K562 (cell line): ENCODE results near the gene SACM1L. TPM values are rescaled to one million over a fixed set of nuclear protein-coding genes. Genes with fewer than 3 reads are reported as not detected.
A peak's percentile ranks its signal among the peaks of the same experiment; 100 is the strongest.

Source experiments
- BMI1 ChIP-seq: fragments of 150-350 bp; IDR thresholded peaks from 2 replicates; pipeline ENCODE4 v1.6.1; 2014; ENCODE audit warnings: low read length
- C11orf30 ChIP-seq: fragments of 450-650 bp; IDR thresholded peaks from 2 replicates; pipeline ENCODE4 v1.6.1; 2016; ENCODE audit warnings: low read depth, mild to moderate bottlenecking
- SNIP1 ChIP-seq: fragments of 450-650 bp; IDR thresholded peaks from 2 replicates; pipeline ENCODE4 v1.7.1; 2017; ENCODE audit warnings: low read depth, mild to moderate bottlenecking
- ZNF217 ChIP-seq: sonication (generic); formaldehyde crosslinking; IDR thresholded peaks from 2 replicates; pipeline ENCODE4 v1.8.0; 2022; ENCODE audit warnings: mild to moderate bottlenecking, missing genetic modification reagents
- polyA plus RNA-seq, 8 experiments: library from polyadenylated mRNA; depleted of rRNA in 4 of 8; stranded (reverse) in 5 of 8; unstranded in 3 of 8; fragments of >200 nt; fragmentation: Nextera tagmentation in 2 of 8; fragmentation: Illumina TruSeq in 1 of 8; extraction: Ambion mirVana in 2 of 8; extraction: Trizol in 1 of 8; gene quantifications; 2 replicates each; pipeline versions ENCODE4 v1.2.1 to v1.2.3, GENCODE V29; 2011 to 2014; ENCODE audit warnings: inconsistent platforms in 1 of 8, missing spikeins in 1 of 8
- total RNA-seq, 7 experiments: library from RNA; depleted of rRNA in 6 of 7; stranded (reverse); fragments of >200 nt in 6 of 7; fragmentation: Illumina TruSeq in 2 of 7; extraction: Trizol in 2 of 7; gene quantifications; 2 replicates each; pipeline versions ENCODE4 v1.2.1 to v1.2.3, GENCODE V29; 2011 to 2021; ENCODE audit warnings: low replicate concordance in 1 of 7
- TF ChIP-seq, protein P1 (sequence below), 2 experiments: IDR thresholded peaks; 2 replicates each; pipeline ENCODE4 v1.6.1; 2012; ENCODE audit warnings: improper control_type of control experiment in 2 of 2, low read depth in 2 of 2, low read length in 2 of 2, borderline replicate concordance in 1 of 2
- TF ChIP-seq, protein P2 (sequence below): fragments of 250-450 bp; sonication (Bioruptor Pico); IDR thresholded peaks from 2 replicates; pipeline ENCODE4 v1.5.0; 2020; ENCODE audit warnings: mild to moderate bottlenecking, borderline replicate concordance
- TF ChIP-seq, protein P3 (sequence below): fragments of 450-650 bp; IDR thresholded peaks from 2 replicates; pipeline ENCODE4 v1.6.1; 2017; ENCODE audit warnings: antibody characterized with exemption, mild to moderate bottlenecking

Gene SACM1L
- total and polyA plus RNA-seq, 9 of the 15 experiments (the other 6 are each of a cell fraction or from before 2014, with no cell fraction given), result 25.7 to 67.2 (median 40.3) TPM

DNA sequence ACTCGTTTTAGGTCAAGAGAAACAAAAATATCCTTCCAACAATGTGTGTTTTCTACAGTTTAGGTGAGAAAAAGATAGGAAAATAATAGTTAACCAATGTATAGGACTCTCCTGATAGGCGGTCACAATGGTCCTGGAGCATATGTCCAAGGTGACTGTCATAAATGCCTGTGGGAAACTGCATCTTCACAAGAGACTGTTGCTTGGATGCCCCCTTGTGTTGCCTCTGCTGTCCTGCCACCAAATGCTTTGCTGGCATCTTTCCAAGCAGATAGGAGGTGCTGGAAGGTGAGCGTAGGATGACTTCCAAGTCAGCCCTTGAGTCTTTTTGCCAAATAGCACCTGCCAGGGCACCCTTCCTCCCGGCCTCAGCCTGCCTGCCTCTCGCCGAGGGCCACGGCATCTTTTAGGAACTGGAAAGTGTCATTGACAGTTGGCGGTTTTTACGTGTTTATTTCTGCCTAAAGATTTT is 24.1 kb upstream of the SACM1L start (continued):
- TF ChIP-seq, protein P1, sequence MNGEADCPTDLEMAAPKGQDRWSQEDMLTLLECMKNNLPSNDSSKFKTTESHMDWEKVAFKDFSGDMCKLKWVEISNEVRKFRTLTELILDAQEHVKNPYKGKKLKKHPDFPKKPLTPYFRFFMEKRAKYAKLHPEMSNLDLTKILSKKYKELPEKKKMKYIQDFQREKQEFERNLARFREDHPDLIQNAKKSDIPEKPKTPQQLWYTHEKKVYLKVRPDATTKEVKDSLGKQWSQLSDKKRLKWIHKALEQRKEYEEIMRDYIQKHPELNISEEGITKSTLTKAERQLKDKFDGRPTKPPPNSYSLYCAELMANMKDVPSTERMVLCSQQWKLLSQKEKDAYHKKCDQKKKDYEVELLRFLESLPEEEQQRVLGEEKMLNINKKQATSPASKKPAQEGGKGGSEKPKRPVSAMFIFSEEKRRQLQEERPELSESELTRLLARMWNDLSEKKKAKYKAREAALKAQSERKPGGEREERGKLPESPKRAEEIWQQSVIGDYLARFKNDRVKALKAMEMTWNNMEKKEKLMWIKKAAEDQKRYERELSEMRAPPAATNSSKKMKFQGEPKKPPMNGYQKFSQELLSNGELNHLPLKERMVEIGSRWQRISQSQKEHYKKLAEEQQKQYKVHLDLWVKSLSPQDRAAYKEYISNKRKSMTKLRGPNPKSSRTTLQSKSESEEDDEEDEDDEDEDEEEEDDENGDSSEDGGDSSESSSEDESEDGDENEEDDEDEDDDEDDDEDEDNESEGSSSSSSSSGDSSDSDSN (IDR thresholded peaks at IDR 0.05; ENCODE audit: borderline replicate concordance in 1 of 2, low read depth in 2 of 2, low read length in 2 of 2), result no peak
- TF ChIP-seq ZNF217 (no peak), BMI1 (no peak), C11orf30 (peak; percentile 39; the same call in 1 of the 2 replicates), SNIP1 (no peak)
- TF ChIP-seq, protein P2, sequence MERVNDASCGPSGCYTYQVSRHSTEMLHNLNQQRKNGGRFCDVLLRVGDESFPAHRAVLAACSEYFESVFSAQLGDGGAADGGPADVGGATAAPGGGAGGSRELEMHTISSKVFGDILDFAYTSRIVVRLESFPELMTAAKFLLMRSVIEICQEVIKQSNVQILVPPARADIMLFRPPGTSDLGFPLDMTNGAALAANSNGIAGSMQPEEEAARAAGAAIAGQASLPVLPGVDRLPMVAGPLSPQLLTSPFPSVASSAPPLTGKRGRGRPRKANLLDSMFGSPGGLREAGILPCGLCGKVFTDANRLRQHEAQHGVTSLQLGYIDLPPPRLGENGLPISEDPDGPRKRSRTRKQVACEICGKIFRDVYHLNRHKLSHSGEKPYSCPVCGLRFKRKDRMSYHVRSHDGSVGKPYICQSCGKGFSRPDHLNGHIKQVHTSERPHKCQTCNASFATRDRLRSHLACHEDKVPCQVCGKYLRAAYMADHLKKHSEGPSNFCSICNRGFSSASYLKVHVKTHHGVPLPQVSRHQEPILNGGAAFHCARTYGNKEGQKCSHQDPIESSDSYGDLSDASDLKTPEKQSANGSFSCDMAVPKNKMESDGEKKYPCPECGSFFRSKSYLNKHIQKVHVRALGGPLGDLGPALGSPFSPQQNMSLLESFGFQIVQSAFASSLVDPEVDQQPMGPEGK, result no peak
- TF ChIP-seq, protein P3, sequence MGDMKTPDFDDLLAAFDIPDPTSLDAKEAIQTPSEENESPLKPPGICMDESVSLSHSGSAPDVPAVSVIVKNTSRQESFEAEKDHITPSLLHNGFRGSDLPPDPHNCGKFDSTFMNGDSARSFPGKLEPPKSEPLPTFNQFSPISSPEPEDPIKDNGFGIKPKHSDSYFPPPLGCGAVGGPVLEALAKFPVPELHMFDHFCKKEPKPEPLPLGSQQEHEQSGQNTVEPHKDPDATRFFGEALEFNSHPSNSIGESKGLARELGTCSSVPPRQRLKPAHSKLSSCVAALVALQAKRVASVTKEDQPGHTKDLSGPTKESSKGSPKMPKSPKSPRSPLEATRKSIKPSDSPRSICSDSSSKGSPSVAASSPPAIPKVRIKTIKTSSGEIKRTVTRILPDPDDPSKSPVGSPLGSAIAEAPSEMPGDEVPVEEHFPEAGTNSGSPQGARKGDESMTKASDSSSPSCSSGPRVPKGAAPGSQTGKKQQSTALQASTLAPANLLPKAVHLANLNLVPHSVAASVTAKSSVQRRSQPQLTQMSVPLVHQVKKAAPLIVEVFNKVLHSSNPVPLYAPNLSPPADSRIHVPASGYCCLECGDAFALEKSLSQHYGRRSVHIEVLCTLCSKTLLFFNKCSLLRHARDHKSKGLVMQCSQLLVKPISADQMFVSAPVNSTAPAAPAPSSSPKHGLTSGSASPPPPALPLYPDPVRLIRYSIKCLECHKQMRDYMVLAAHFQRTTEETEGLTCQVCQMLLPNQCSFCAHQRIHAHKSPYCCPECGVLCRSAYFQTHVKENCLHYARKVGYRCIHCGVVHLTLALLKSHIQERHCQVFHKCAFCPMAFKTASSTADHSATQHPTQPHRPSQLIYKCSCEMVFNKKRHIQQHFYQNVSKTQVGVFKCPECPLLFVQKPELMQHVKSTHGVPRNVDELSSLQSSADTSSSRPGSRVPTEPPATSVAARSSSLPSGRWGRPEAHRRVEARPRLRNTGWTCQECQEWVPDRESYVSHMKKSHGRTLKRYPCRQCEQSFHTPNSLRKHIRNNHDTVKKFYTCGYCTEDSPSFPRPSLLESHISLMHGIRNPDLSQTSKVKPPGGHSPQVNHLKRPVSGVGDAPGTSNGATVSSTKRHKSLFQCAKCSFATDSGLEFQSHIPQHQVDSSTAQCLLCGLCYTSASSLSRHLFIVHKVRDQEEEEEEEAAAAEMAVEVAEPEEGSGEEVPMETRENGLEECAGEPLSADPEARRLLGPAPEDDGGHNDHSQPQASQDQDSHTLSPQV, result no peak
